ENCODE measurements around the gene RHOH.

Gene RHOH

DNA sequence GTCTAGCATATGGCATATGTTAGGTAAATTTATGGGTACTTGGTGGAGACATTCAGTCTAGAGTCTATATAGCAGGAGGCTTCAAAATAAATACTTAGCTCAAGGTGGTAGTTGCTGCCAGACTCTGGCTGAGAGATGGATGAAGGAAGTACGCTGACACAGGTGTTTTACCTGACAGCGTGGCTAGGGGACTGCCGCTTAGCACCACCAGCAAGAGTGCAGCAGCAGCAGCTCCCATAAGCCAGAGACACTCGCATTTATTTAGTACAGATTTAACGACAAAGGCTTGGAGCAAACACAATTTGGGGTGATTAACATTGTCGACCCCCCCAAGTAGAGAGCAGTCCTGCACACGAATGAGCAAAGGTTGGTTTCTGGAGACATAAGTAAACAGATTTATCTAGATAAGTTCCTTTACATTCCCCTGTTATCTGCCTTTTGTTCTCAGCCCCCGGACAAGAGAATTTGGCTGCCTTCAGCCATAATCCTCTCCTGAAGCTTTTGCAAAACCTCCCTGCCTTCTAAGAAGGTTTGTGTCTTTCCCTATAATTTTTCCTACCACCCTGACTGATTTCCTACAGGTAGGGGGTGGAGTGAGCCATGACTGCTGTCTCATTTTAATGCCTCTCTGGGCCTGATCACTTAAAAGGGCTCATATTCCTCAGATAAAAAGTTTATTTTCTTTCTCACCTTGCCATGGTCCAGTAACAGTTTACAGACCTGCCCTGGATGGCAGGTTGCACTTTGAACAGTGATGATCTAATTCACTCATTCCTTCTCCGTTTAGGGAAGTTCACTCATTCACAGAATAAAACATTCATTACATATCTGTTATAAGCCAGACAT lies 64.6 kb downstream of the RHOH start:
- TF ChIP-seq EZH2 (IDR thresholded peaks at IDR 0.05; ENCODE audit: borderline replicate concordance, low read length) (no peak), CTCF (IDR thresholded peaks at IDR 0.05; ENCODE audit: low read length) (no peak)
- Histone ChIP-seq H3K4me2 (ENCODE audit: low read length) (no peak overlapping the region), H3K4me1 (ENCODE audit: insufficient read depth, low read length, severe bottlenecking) (peaks cover 58% of the 10 kb centered on the region), H3K27me3 (ENCODE audit: insufficient read depth, low read length) (no peaks in the 10 kb centered on the region), H3K36me3 (ENCODE audit: insufficient read depth, low read length) (no peaks in the 10 kb centered on the region), H3K4me3 (ENCODE audit: low read depth, low read length, poor library complexity, severe bottlenecking) (no peak overlapping the region), H3K79me2 (ENCODE audit: insufficient read depth, low read length) (no peaks in the 10 kb centered on the region), H3F3A (ENCODE audit: insufficient read depth, low read length) (no peaks in the 10 kb centered on the region), H3K9me3 (ENCODE audit: low read length) (no peaks in the 10 kb centered on the region), H2AFZ (ENCODE audit: low read length) (no peak overlapping the region), H3K9ac (ENCODE audit: low read length) (no peak overlapping the region), H3K9me2 (ENCODE audit: low read depth, low read length) (no peaks in the 10 kb centered on the region), H4K20me1 (ENCODE audit: insufficient read depth, low read length) (no peaks in the 10 kb centered on the region), H3K27ac (ENCODE audit: low read depth, low read length, poor library complexity, severe bottlenecking) (peak overlapping the region; percentile 39)

GRCh38 chr4:40262077-40262528 lies 65.3 kb downstream of the RHOH start:
- Histone ChIP-seq H3K4me3 (ENCODE audit: low read depth, low read length, poor library complexity, severe bottlenecking) (no peak overlapping the region), H3K27ac (ENCODE audit: low read depth, low read length, poor library complexity, severe bottlenecking) (peak overlapping the region; percentile 39), H3K9ac (ENCODE audit: low read length) (no peak overlapping the region), H4K20me1 (ENCODE audit: insufficient read depth, low read length) (no peaks in the 10 kb centered on the region), H2AFZ (ENCODE audit: low read length) (no peak overlapping the region), H3F3A (ENCODE audit: insufficient read depth, low read length) (no peaks in the 10 kb centered on the region), H3K9me2 (ENCODE audit: low read depth, low read length) (no peaks in the 10 kb centered on the region), H3K27me3 (ENCODE audit: insufficient read depth, low read length) (no peaks in the 10 kb centered on the region), H3K79me2 (ENCODE audit: insufficient read depth, low read length) (no peaks in the 10 kb centered on the region), H3K36me3 (ENCODE audit: insufficient read depth, low read length) (no peaks in the 10 kb centered on the region), H3K4me1 (ENCODE audit: insufficient read depth, low read length, severe bottlenecking) (peaks cover 58% of the 10 kb centered on the region), H3K9me3 (ENCODE audit: low read length) (no peaks in the 10 kb centered on the region), H3K4me2 (ENCODE audit: low read length) (no peak overlapping the region)
- TF ChIP-seq EZH2 (IDR thresholded peaks at IDR 0.05; ENCODE audit: borderline replicate concordance, low read length), result no peak
- no peak for TF ChIP-seq CTCF (IDR thresholded peaks at IDR 0.05; ENCODE audit: low read length)

DNA sequence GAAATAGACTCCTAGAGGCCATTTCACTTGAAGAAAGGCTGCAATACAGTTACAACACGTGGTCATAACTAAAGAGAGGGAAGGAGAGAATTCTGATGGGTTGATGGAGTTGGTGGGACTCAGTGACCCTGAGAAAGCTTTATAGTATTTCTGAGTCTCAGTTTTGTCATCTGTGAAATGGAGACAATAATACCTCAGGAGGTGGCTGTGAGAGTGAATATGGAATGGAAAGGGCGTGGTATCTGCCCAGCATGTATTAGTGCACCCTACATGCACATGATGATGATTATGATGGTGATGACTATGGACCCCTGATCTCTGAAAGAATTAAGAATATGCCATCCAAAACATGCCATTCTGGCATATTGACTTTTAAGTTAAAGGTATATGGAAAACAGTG lies 66.0 kb downstream of the RHOH start:
- Histone ChIP-seq H3K9me2 (ENCODE audit: low read depth, low read length) (no peaks in the 10 kb centered on the region), H2AFZ (ENCODE audit: low read length) (no peak overlapping the region), H3K36me3 (ENCODE audit: insufficient read depth, low read length) (no peaks in the 10 kb centered on the region), H3K79me2 (ENCODE audit: insufficient read depth, low read length) (no peaks in the 10 kb centered on the region), H3K27ac (ENCODE audit: low read depth, low read length, poor library complexity, severe bottlenecking) (no peak overlapping the region), H3K27me3 (ENCODE audit: insufficient read depth, low read length) (no peaks in the 10 kb centered on the region), H3K9me3 (ENCODE audit: low read length) (no peaks in the 10 kb centered on the region), H3K9ac (ENCODE audit: low read length) (no peak overlapping the region), H3F3A (ENCODE audit: insufficient read depth, low read length) (no peaks in the 10 kb centered on the region), H4K20me1 (ENCODE audit: insufficient read depth, low read length) (no peaks in the 10 kb centered on the region), H3K4me1 (ENCODE audit: insufficient read depth, low read length, severe bottlenecking) (peaks cover 51% of the 10 kb centered on the region), H3K4me3 (ENCODE audit: low read depth, low read length, poor library complexity, severe bottlenecking) (no peak overlapping the region), H3K4me2 (ENCODE audit: low read length) (no peak overlapping the region)
- TF ChIP-seq CTCF (IDR thresholded peaks at IDR 0.05; ENCODE audit: low read length), result no peak
